22Rv1 (cell line): ENCODE results near the gene PCDHGC3.
"Not testable (repeated sequence)": the region's sequence is repeated elsewhere in the genome, so short reads cannot be mapped to it uniquely, and the experiment has no call there.

ENCODE experiments used
- ZFX ChIP-seq: fragments of 450-650 bp; IDR thresholded peaks from 2 replicates; pipeline ENCODE4 v1.6.1; 2017; ENCODE audit warnings: antibody characterized with exemption, borderline replicate concordance
- TF ChIP-seq, protein P1 (sequence below): fragments of 450-650 bp; IDR thresholded peaks from 2 replicates; pipeline ENCODE4 v1.5.1; 2017; ENCODE audit warnings: mild to moderate bottlenecking

DNA sequence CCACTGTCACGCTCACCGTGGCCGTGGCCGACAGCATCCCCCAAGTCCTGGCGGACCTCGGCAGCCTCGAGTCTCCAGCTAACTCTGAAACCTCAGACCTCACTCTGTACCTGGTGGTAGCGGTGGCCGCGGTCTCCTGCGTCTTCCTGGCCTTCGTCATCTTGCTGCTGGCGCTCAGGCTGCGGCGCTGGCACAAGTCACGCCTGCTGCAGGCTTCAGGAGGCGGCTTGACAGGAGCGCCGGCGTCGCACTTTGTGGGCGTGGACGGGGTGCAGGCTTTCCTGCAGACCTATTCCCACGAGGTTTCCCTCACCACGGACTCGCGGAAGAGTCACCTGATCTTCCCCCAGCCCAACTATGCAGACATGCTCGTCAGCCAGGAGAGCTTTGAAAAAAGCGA is 43.0 kb upstream of the PCDHGC3 start:
- TF ChIP-seq, protein P1, sequence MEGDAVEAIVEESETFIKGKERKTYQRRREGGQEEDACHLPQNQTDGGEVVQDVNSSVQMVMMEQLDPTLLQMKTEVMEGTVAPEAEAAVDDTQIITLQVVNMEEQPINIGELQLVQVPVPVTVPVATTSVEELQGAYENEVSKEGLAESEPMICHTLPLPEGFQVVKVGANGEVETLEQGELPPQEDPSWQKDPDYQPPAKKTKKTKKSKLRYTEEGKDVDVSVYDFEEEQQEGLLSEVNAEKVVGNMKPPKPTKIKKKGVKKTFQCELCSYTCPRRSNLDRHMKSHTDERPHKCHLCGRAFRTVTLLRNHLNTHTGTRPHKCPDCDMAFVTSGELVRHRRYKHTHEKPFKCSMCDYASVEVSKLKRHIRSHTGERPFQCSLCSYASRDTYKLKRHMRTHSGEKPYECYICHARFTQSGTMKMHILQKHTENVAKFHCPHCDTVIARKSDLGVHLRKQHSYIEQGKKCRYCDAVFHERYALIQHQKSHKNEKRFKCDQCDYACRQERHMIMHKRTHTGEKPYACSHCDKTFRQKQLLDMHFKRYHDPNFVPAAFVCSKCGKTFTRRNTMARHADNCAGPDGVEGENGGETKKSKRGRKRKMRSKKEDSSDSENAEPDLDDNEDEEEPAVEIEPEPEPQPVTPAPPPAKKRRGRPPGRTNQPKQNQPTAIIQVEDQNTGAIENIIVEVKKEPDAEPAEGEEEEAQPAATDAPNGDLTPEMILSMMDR: not testable (repeated sequence)
- not testable (repeated sequence) for TF ChIP-seq ZFX
